ENCODE data around the gene VSTM2L.

- TF ChIP-seq CEBPB (IDR thresholded peaks at IDR 0.05) (no peak), RAD21 (IDR thresholded peaks at IDR 0.05; ENCODE audit: low read depth) (no peak), EP300 (IDR thresholded peaks at IDR 0.05; ENCODE audit: borderline replicate concordance) (no peak)
- TF ChIP-seq, protein P1, sequence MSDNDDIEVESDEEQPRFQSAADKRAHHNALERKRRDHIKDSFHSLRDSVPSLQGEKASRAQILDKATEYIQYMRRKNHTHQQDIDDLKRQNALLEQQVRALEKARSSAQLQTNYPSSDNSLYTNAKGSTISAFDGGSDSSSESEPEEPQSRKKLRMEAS (IDR thresholded peaks at IDR 0.05) = no peak
Observed at GRCh38 chr20:37937686-37938085, 34.8 kb downstream of the VSTM2L start.

Data from Ishikawa (cell line).